Kidney (tissue), 14 donors: ENCODE results near the gene ZNF653. TPM values are rescaled to one million over a fixed set of nuclear protein-coding genes. Genes with fewer than 3 reads are reported as not detected.

ENCODE experiments used
- DNase-seq, 5 donors: peaks; one replicate each; pipeline ENCODE4 v3.0.0-alpha.2; 2013 to 2020
- FAIRE-seq: peaks from 2 replicates; lab custom pipeline; 2012; peaks lifted over from hg19 to GRCh38; lab: Jason Lieb, UNC
- H3K27ac ChIP-seq, 2 donors: one replicate each; pipeline ENCODE4 v1.7.0; 2013; ENCODE audit warnings: low read depth in 2 of 2, low read length in 2 of 2, inconsistent platforms in 1 of 2
- H3K27me3 ChIP-seq: one replicate; pipeline ENCODE4 v1.7.1; 2013; ENCODE audit warnings: low read length, inconsistent platforms; ENCODE audit not compliant: control insufficient read depth, insufficient read depth
- H3K36me3 ChIP-seq, 3 donors: one replicate each; pipeline versions ENCODE4 v1.7.0 to v1.7.1; 2013; ENCODE audit warnings: low read length in 3 of 3, control low read depth in 1 of 3, inconsistent platforms in 1 of 3; ENCODE audit not compliant: insufficient read depth in 3 of 3, control insufficient read depth in 2 of 3
- H3K4me1 ChIP-seq, 3 donors: one replicate each; pipeline versions ENCODE4 v1.7.0 to v1.7.1; 2013; ENCODE audit warnings: low read length in 3 of 3, inconsistent platforms in 1 of 3, low read depth in 1 of 3; ENCODE audit not compliant: control insufficient read depth in 2 of 3, insufficient read depth in 2 of 3
- H3K4me3 ChIP-seq, 3 donors: one replicate each; pipeline versions ENCODE4 v1.7.0 to v1.8.1; 2013; ENCODE audit warnings: low read length in 3 of 3, control low read depth in 1 of 3, inconsistent platforms in 1 of 3
- H3K9ac ChIP-seq, 3 donors: one replicate each; pipeline versions ENCODE4 v1.7.0 to v1.7.1; 2013; ENCODE audit warnings: low read length in 3 of 3, control low read depth in 1 of 3, inconsistent platforms in 1 of 3
- H3K9me3 ChIP-seq, 3 donors: one replicate each; pipeline versions ENCODE4 v1.7.0 to v1.7.1; 2013; ENCODE audit warnings: low read length in 3 of 3, control low read depth in 1 of 3, inconsistent platforms in 1 of 3; ENCODE audit not compliant: control insufficient read depth in 2 of 3, insufficient read depth in 1 of 3
- CTCF ChIP-seq: IDR thresholded peaks from 3 replicates; pipeline ENCODE4 v1.5.1; 2012; ENCODE audit warnings: mild to moderate bottlenecking, moderate library complexity, borderline replicate concordance; ENCODE audit not compliant: insufficient read depth; ENCODE audit errors: extremely low read depth
- intact Hi-C: fragments of 100-400 bp; cut with DNase I; formaldehyde crosslinking; loops from one replicate; pipeline ENCODE4 v1.11.1; 2022
- polyA plus RNA-seq: library from polyadenylated mRNA; stranded (reverse); fragments of 350-450 nt; fragmentation: Illumina TruSeq; extraction: RNeasy Lipid Tissue Mini Kit (QIAGEN cat#74804); gene quantifications from one replicate; pipeline ENCODE4 v1.2.3, GENCODE V29; 2014; ENCODE audit warnings: low read depth, low replicate concordance; ENCODE audit not compliant: insufficient read depth
- total RNA-seq: library from RNA; stranded (reverse); fragmentation: NEBNext Ultra II Directional; extraction: Animal tissue kit (Norgen Biotek cat#: 25700); gene quantifications from one replicate; pipeline ENCODE4 v1.2.1, GENCODE V29; 2021
- donor health status: control.
- donor health status: control.
- donor health status: control.
- donor health status: control.
- donor health status: control.
- donor health status: DM: yes; HTN: yes; CAD: no.
- donor health status: Normal renal cell carcinoma (clear cell type).

The ZNF653 gene
- total and polyA plus RNA-seq, 2 donors from 2014 or later, result 10.8 to 11.5 TPM

- DNase-seq (no peak), FAIRE-seq (no peak)
- Histone ChIP-seq H3K27ac (no peak overlapping the region), H3K36me3 (peaks cover 0 to 6% (median 3%) of the 10 kb centered on the region in 3 donors), H3K4me1 (no peaks in the 10 kb centered on the region), H3K27me3 (no peaks in the 10 kb centered on the region), H3K9me3 (no peaks in the 10 kb centered on the region), H3K4me3 (no peak overlapping the region), H3K9ac (no peak overlapping the region)
- intact Hi-C loops, result no loop called here
- TF ChIP-seq CTCF, result no peak
These were observed 57.2 kb downstream of the ZNF653 start for GRCh38 chr19:11448410-11448809.

- no peak for TF ChIP-seq CTCF
- no peak overlapping the region for H3K9ac ChIP-seq
- peaks cover 0 to 6% (median 3%) of the 10 kb centered on the region in 3 donors for H3K36me3 ChIP-seq
- no peaks in the 10 kb centered on the region for H3K4me1 ChIP-seq
- H3K27ac ChIP-seq, result no peak overlapping the region
- DNase-seq (no peak), FAIRE-seq (no peak)
- intact Hi-C loops, result no loop called here
- no peaks in the 10 kb centered on the region for H3K27me3 ChIP-seq
- H3K4me3 ChIP-seq, result no peak overlapping the region
- H3K9me3 ChIP-seq, result no peaks in the 10 kb centered on the region
These were observed 58.0 kb downstream of the ZNF653 start for GRCh38 chr19:11447347-11448262.

- H3K9me3 ChIP-seq, result no peaks in the 10 kb centered on the region
- DNase-seq (peak; percentile 45 to 73 (median 62)), FAIRE-seq (no peak)
- H3K4me3 ChIP-seq, result no peak overlapping the region
- H3K27ac ChIP-seq, result no peak overlapping the region
- H3K4me1 ChIP-seq, result no peaks in the 10 kb centered on the region
- no peaks in the 10 kb centered on the region for H3K27me3 ChIP-seq
- H3K9ac ChIP-seq, result no peak overlapping the region
- H3K36me3 ChIP-seq, result peaks cover 0 to 9% (median 5%) of the 10 kb centered on the region in 3 donors
- peak; percentile 68 for TF ChIP-seq CTCF
- intact Hi-C loops, result no loop called here
These were observed 58.9 kb downstream of the ZNF653 start for GRCh38 chr19:11446652-11447301.
